ENCODE measurements around the gene KRTAP10-6.

Gene KRTAP10-6

GRCh38 chr21:44571296-44571695 is 21.0 kb downstream of the KRTAP10-6 start:
- Histone ChIP-seq H3K36me3 (ENCODE audit: control insufficient read depth in 1 of 2, insufficient read depth in 2 of 2, low read depth in 1 of 2, low read length in 2 of 2) (no peaks in the 10 kb centered on the region), H3K14ac (ENCODE audit: low read length in 2 of 2) (no peak overlapping the region), H3K4ac (ENCODE audit: low read depth in 1 of 2, low read length in 2 of 2) (no peak overlapping the region), H2BK120ac (ENCODE audit: low read depth, low read length) (no peak overlapping the region), H3K9ac (ENCODE audit: low read length) (no peak overlapping the region), H2AFZ (ENCODE audit: low read depth, low read length) (no peak overlapping the region), H3K4me1 (ENCODE audit: control insufficient read depth, insufficient read depth, low read depth, low read length) (no peaks in the 10 kb centered on the region), H2AK5ac (ENCODE audit: low read length, severe bottlenecking) (no peak overlapping the region), H2BK12ac (ENCODE audit: low read length in 2 of 2) (no peak overlapping the region), H2BK15ac (ENCODE audit: low read depth, poor library complexity, severe bottlenecking) (no peak overlapping the region), H4K8ac (ENCODE audit: low read length) (no peak overlapping the region), H3K4me3 (ENCODE audit: insufficient read depth in 1 of 2, low read depth in 1 of 2, low read length in 2 of 2) (no peak overlapping the region), H2BK5ac (ENCODE audit: low read depth, low read length, poor library complexity, severe bottlenecking) (no peak overlapping the region), H3K23ac (ENCODE audit: low read length in 2 of 2) (no peak overlapping the region), H3K18ac (ENCODE audit: low read depth in 1 of 2, low read length in 2 of 2) (no peak overlapping the region), H3K27ac (ENCODE audit: low read length, poor library complexity, severe bottlenecking) (no peak overlapping the region), H3K79me1 (replicated peaks; ENCODE audit: low read length, poor library complexity, severe bottlenecking) (no peaks in the 10 kb centered on the region), H3K27me3 (ENCODE audit: control insufficient read depth in 1 of 2, insufficient read depth in 1 of 2, low read length in 2 of 2) (no peaks in the 10 kb centered on the region), H3K9me3 (ENCODE audit: control insufficient read depth, low read length) (peaks cover 25% of the 10 kb centered on the region), H4K91ac (ENCODE audit: low read length) (no peak overlapping the region), H3K4me2 (ENCODE audit: low read length, poor library complexity, severe bottlenecking) (no peak overlapping the region)
- no peak for DNase-seq
- WGBS: 58% methylated on average over 3 of the region's 4 CpGs

- no peaks in the 10 kb centered on the region for H3K79me1 ChIP-seq (replicated peaks; ENCODE audit: low read length, poor library complexity, severe bottlenecking)
- H3K4me3 ChIP-seq (ENCODE audit: insufficient read depth in 1 of 2, low read depth in 1 of 2, low read length in 2 of 2): no peak overlapping the region
- H3K23ac ChIP-seq (ENCODE audit: low read length in 2 of 2): no peak overlapping the region
- no peak for DNase-seq
- no peaks in the 10 kb centered on the region for H3K4me1 ChIP-seq (ENCODE audit: control insufficient read depth, insufficient read depth, low read depth, low read length)
- no peak overlapping the region for H4K91ac ChIP-seq (ENCODE audit: low read length)
- WGBS: 81% methylated on average over 12 of the region's 12 CpGs
- H2BK5ac ChIP-seq (ENCODE audit: low read depth, low read length, poor library complexity, severe bottlenecking): no peak overlapping the region
- no peaks in the 10 kb centered on the region for H3K36me3 ChIP-seq (ENCODE audit: control insufficient read depth in 1 of 2, insufficient read depth in 2 of 2, low read depth in 1 of 2, low read length in 2 of 2)
- no peak overlapping the region for H2BK120ac ChIP-seq (ENCODE audit: low read depth, low read length)
- no peak overlapping the region for H2AFZ ChIP-seq (ENCODE audit: low read depth, low read length)
- H3K27me3 ChIP-seq (ENCODE audit: control insufficient read depth in 1 of 2, insufficient read depth in 1 of 2, low read length in 2 of 2): no peaks in the 10 kb centered on the region
- no peak overlapping the region for H3K9ac ChIP-seq (ENCODE audit: low read length)
- no peak overlapping the region for H3K4me2 ChIP-seq (ENCODE audit: low read length, poor library complexity, severe bottlenecking)
- H3K9me3 ChIP-seq (ENCODE audit: control insufficient read depth, low read length): peaks cover 26% of the 10 kb centered on the region
- H2BK12ac ChIP-seq (ENCODE audit: low read length in 2 of 2): no peak overlapping the region
- no peak overlapping the region for H2AK5ac ChIP-seq (ENCODE audit: low read length, severe bottlenecking)
- no peak overlapping the region for H2BK15ac ChIP-seq (ENCODE audit: low read depth, poor library complexity, severe bottlenecking)
- no peak overlapping the region for H3K27ac ChIP-seq (ENCODE audit: low read length, poor library complexity, severe bottlenecking)
- no peak overlapping the region for H3K18ac ChIP-seq (ENCODE audit: low read depth in 1 of 2, low read length in 2 of 2)
- no peak overlapping the region for H3K4ac ChIP-seq (ENCODE audit: low read depth in 1 of 2, low read length in 2 of 2)
- no peak overlapping the region for H3K14ac ChIP-seq (ENCODE audit: low read length in 2 of 2)
- no peak overlapping the region for H4K8ac ChIP-seq (ENCODE audit: low read length)
These were observed 22.3 kb downstream of the KRTAP10-6 start for GRCh38 chr21:44569861-44570517.

- WGBS: 79% methylated on average over 27 of the region's 27 CpGs
- DNase-seq: no peak
These were observed 23.4 kb downstream of the KRTAP10-6 start for GRCh38 chr21:44568667-44569556.

GRCh38 chr21:44568261-44568660 is 24.0 kb downstream of the KRTAP10-6 start:
- Histone ChIP-seq H3K79me1 (replicated peaks; ENCODE audit: low read length, poor library complexity, severe bottlenecking) (no peaks in the 10 kb centered on the region), H3K4me2 (ENCODE audit: low read length, poor library complexity, severe bottlenecking) (no peak overlapping the region), H2AK5ac (ENCODE audit: low read length, severe bottlenecking) (no peak overlapping the region), H4K91ac (ENCODE audit: low read length) (no peak overlapping the region), H2BK12ac (ENCODE audit: low read length in 2 of 2) (no peak overlapping the region), H4K8ac (ENCODE audit: low read length) (no peak overlapping the region), H2BK15ac (ENCODE audit: low read depth, poor library complexity, severe bottlenecking) (no peak overlapping the region), H3K4me1 (ENCODE audit: control insufficient read depth, insufficient read depth, low read depth, low read length) (no peaks in the 10 kb centered on the region), H3K18ac (ENCODE audit: low read depth in 1 of 2, low read length in 2 of 2) (no peak overlapping the region), H2BK120ac (ENCODE audit: low read depth, low read length) (no peak overlapping the region), H3K9me3 (ENCODE audit: control insufficient read depth, low read length) (peaks cover 30% of the 10 kb centered on the region), H3K9ac (ENCODE audit: low read length) (no peak overlapping the region), H2BK5ac (ENCODE audit: low read depth, low read length, poor library complexity, severe bottlenecking) (no peak overlapping the region), H3K36me3 (ENCODE audit: control insufficient read depth in 1 of 2, insufficient read depth in 2 of 2, low read depth in 1 of 2, low read length in 2 of 2) (no peaks in the 10 kb centered on the region), H2AFZ (ENCODE audit: low read depth, low read length) (no peak overlapping the region), H3K14ac (ENCODE audit: low read length in 2 of 2) (no peak overlapping the region), H3K23ac (ENCODE audit: low read length in 2 of 2) (no peak overlapping the region), H3K27me3 (ENCODE audit: control insufficient read depth in 1 of 2, insufficient read depth in 1 of 2, low read length in 2 of 2) (no peaks in the 10 kb centered on the region), H3K4ac (ENCODE audit: low read depth in 1 of 2, low read length in 2 of 2) (no peak overlapping the region), H3K27ac (ENCODE audit: low read length, poor library complexity, severe bottlenecking) (no peak overlapping the region), H3K4me3 (ENCODE audit: insufficient read depth in 1 of 2, low read depth in 1 of 2, low read length in 2 of 2) (no peak overlapping the region)
- 83% methylated on average over 12 of the region's 12 CpGs for WGBS
- no peak for DNase-seq

More at GRCh38 chr21:44568667-44569556, 23.4 kb downstream of the KRTAP10-6 start:
- no peak overlapping the region for H3K14ac ChIP-seq (ENCODE audit: low read length in 2 of 2)
- H3K36me3 ChIP-seq (ENCODE audit: control insufficient read depth in 1 of 2, insufficient read depth in 2 of 2, low read depth in 1 of 2, low read length in 2 of 2): no peaks in the 10 kb centered on the region
- no peak overlapping the region for H3K27ac ChIP-seq (ENCODE audit: low read length, poor library complexity, severe bottlenecking)
- no peak overlapping the region for H2AK5ac ChIP-seq (ENCODE audit: low read length, severe bottlenecking)
- H2AFZ ChIP-seq (ENCODE audit: low read depth, low read length): no peak overlapping the region
- H3K9me3 ChIP-seq (ENCODE audit: control insufficient read depth, low read length): peaks cover 27% of the 10 kb centered on the region
- no peaks in the 10 kb centered on the region for H3K27me3 ChIP-seq (ENCODE audit: control insufficient read depth in 1 of 2, insufficient read depth in 1 of 2, low read length in 2 of 2)
- H3K4me1 ChIP-seq (ENCODE audit: control insufficient read depth, insufficient read depth, low read depth, low read length): no peaks in the 10 kb centered on the region
- no peak overlapping the region for H4K8ac ChIP-seq (ENCODE audit: low read length)
- no peak overlapping the region for H3K9ac ChIP-seq (ENCODE audit: low read length)
- no peak overlapping the region for H2BK12ac ChIP-seq (ENCODE audit: low read length in 2 of 2)
- no peak overlapping the region for H3K4me2 ChIP-seq (ENCODE audit: low read length, poor library complexity, severe bottlenecking)
- no peak overlapping the region for H2BK120ac ChIP-seq (ENCODE audit: low read depth, low read length)
- no peak overlapping the region for H3K23ac ChIP-seq (ENCODE audit: low read length in 2 of 2)
- H3K79me1 ChIP-seq (replicated peaks; ENCODE audit: low read length, poor library complexity, severe bottlenecking): no peaks in the 10 kb centered on the region
- no peak overlapping the region for H4K91ac ChIP-seq (ENCODE audit: low read length)
- H3K4ac ChIP-seq (ENCODE audit: low read depth in 1 of 2, low read length in 2 of 2): no peak overlapping the region
- no peak overlapping the region for H2BK15ac ChIP-seq (ENCODE audit: low read depth, poor library complexity, severe bottlenecking)
- no peak overlapping the region for H3K4me3 ChIP-seq (ENCODE audit: insufficient read depth in 1 of 2, low read depth in 1 of 2, low read length in 2 of 2)
- H3K18ac ChIP-seq (ENCODE audit: low read depth in 1 of 2, low read length in 2 of 2): no peak overlapping the region
- H2BK5ac ChIP-seq (ENCODE audit: low read depth, low read length, poor library complexity, severe bottlenecking): no peak overlapping the region
